IPS-18a (cell line): ENCODE data around the gene CD53.

Experiments
- H3K27ac ChIP-seq: one replicate; pipeline ENCODE4 v1.5.1; 2013; ENCODE audit warnings: low read length
- H3K27me3 ChIP-seq: one replicate; pipeline ENCODE4 v1.6.1; 2013; ENCODE audit warnings: mild to moderate bottlenecking, low read length; ENCODE audit not compliant: control insufficient read depth, insufficient read depth
- H3K36me3 ChIP-seq: one replicate; pipeline ENCODE4 v1.6.1; 2013; ENCODE audit warnings: low read depth, low read length; ENCODE audit not compliant: control insufficient read depth
- H3K4me1 ChIP-seq: one replicate; pipeline ENCODE4 v1.6.1; 2013; ENCODE audit warnings: low read depth, low read length; ENCODE audit not compliant: control insufficient read depth
- H3K4me3 ChIP-seq: one replicate; pipeline ENCODE4 v1.5.1; 2013; ENCODE audit warnings: low read length
- H3K9ac ChIP-seq: one replicate; pipeline ENCODE4 v1.6.1; 2013; ENCODE audit warnings: mild to moderate bottlenecking, low read length, moderate library complexity
- H3K9me3 ChIP-seq: one replicate; pipeline ENCODE4 v1.6.1; 2013; ENCODE audit warnings: low read depth, low read length; ENCODE audit not compliant: control insufficient read depth

Gene CD53

GRCh38 chr1:110877776-110878175, 4.8 kb downstream of the CD53 start:
- H3K9me3 ChIP-seq, result no peaks in the 10 kb centered on the region
- no peak overlapping the region for H3K4me3 ChIP-seq
- no peak overlapping the region for H3K9ac ChIP-seq
- H3K36me3 ChIP-seq, result no peaks in the 10 kb centered on the region
- H3K27ac ChIP-seq, result no peak overlapping the region
- H3K27me3 ChIP-seq, result no peaks in the 10 kb centered on the region
- H3K4me1 ChIP-seq, result no peaks in the 10 kb centered on the region

DNA sequence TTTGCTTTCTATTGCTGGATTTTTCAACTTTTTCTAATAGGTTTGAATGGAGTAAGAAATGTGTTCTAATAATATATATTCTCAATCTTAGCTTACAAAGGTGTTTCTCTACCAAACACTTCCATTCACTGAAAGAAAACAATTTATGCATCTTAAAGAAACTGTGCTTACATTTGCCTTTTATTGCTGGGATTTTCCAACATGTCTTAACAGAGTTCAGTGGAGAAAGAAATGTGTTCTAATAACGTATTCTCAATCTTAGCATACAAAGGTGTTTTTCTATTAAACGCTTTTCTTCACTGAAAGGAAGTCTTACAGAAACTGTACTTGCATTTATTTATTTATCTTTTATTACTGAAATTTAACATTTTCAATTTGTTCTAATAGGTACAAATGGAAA, 5.6 kb downstream of the CD53 start:
- H3K9ac ChIP-seq, result no peak overlapping the region
- no peaks in the 10 kb centered on the region for H3K27me3 ChIP-seq
- no peaks in the 10 kb centered on the region for H3K4me1 ChIP-seq
- no peak overlapping the region for H3K27ac ChIP-seq
- no peaks in the 10 kb centered on the region for H3K9me3 ChIP-seq
- H3K36me3 ChIP-seq, result no peaks in the 10 kb centered on the region
- H3K4me3 ChIP-seq, result no peak overlapping the region

GRCh38 chr1:110878993-110879392, 6.0 kb downstream of the CD53 start:
- no peaks in the 10 kb centered on the region for H3K9me3 ChIP-seq
- no peak overlapping the region for H3K4me3 ChIP-seq
- H3K27ac ChIP-seq, result no peak overlapping the region
- H3K9ac ChIP-seq, result no peak overlapping the region
- H3K36me3 ChIP-seq, result no peaks in the 10 kb centered on the region
- H3K27me3 ChIP-seq, result no peaks in the 10 kb centered on the region
- no peaks in the 10 kb centered on the region for H3K4me1 ChIP-seq

DNA sequence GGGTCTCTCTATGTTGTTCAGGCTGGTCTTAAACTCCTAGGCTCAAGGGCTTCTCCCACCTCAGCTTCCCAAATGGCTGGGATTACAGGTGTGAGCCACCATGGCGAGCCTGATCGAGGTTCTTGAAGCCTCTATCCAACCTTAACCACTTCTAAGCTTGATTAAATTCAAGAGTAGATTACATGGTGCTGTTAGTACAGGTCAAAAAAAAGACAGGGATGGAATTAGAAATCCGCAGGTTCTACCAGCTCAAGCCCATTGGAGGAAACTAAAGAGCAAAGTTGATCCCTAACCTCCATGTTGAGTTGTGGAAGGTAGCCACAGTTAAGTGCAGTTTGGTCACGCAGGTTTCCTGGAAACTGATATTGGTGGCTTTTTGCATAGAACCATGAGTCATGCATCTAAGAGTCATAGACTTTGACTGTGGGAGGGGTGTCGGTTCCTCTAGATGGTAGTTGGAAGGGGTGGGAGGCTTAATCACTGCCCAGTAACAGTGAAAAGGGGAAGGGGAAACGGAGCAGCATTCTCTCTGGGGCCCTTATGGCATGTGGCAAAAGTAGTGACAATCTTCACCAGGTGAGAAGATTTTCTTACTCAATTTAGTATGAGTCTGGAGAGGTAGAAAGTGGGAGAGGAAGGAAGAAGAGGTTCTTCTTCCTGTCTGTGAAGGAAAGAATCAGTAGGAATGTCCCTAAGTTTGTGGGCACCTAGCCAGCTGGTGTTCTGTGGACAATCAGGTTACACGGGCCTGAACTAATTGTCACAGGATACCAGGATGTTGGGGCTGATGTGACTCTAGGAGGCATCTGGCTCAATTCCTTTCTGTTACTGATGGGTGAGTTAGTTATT, 7.0 kb downstream of the CD53 start:
- Histone ChIP-seq H3K36me3 (no peaks in the 10 kb centered on the region), H3K9ac (no peak overlapping the region), H3K27ac (no peak overlapping the region), H3K9me3 (no peaks in the 10 kb centered on the region), H3K4me1 (no peaks in the 10 kb centered on the region), H3K4me3 (no peak overlapping the region), H3K27me3 (no peaks in the 10 kb centered on the region)

- H3K4me3 ChIP-seq, result no peak overlapping the region
- no peak overlapping the region for H3K27ac ChIP-seq
- H3K9ac ChIP-seq, result no peak overlapping the region
- H3K36me3 ChIP-seq, result no peaks in the 10 kb centered on the region
- no peaks in the 10 kb centered on the region for H3K9me3 ChIP-seq
- no peaks in the 10 kb centered on the region for H3K4me1 ChIP-seq
- no peaks in the 10 kb centered on the region for H3K27me3 ChIP-seq
These were observed 7.9 kb downstream of the CD53 start for GRCh38 chr1:110880708-110881374.

- no peak overlapping the region for H3K9ac ChIP-seq
- H3K4me3 ChIP-seq, result no peak overlapping the region
- H3K4me1 ChIP-seq, result no peaks in the 10 kb centered on the region
- no peaks in the 10 kb centered on the region for H3K27me3 ChIP-seq
- H3K9me3 ChIP-seq, result no peaks in the 10 kb centered on the region
- no peaks in the 10 kb centered on the region for H3K36me3 ChIP-seq
- H3K27ac ChIP-seq, result no peak overlapping the region
These were observed 15.1 kb downstream of the CD53 start for GRCh38 chr1:110888049-110888448.

DNA sequence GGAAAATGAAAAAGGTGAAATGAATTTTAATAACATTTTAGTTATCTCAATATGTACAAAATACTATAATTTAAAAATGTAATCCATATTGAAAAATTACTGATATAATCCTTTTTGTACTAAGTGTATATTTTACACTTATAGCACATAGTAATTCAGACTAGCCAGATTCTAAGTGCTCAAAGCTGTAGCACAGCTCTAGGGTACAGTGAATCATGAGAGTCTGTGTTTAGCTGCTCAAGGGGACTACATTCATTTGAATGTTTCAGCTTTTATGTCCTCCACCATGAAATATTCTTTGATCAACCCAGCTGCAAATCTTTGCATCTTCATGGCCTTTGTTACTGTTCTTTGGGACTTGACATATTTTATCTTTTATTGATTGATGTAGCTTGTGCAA, 15.7 kb downstream of the CD53 start:
- H3K9me3 ChIP-seq, result no peaks in the 10 kb centered on the region
- no peak overlapping the region for H3K9ac ChIP-seq
- no peak overlapping the region for H3K4me3 ChIP-seq
- no peak overlapping the region for H3K27ac ChIP-seq
- no peaks in the 10 kb centered on the region for H3K4me1 ChIP-seq
- H3K27me3 ChIP-seq, result no peaks in the 10 kb centered on the region
- no peaks in the 10 kb centered on the region for H3K36me3 ChIP-seq

DNA sequence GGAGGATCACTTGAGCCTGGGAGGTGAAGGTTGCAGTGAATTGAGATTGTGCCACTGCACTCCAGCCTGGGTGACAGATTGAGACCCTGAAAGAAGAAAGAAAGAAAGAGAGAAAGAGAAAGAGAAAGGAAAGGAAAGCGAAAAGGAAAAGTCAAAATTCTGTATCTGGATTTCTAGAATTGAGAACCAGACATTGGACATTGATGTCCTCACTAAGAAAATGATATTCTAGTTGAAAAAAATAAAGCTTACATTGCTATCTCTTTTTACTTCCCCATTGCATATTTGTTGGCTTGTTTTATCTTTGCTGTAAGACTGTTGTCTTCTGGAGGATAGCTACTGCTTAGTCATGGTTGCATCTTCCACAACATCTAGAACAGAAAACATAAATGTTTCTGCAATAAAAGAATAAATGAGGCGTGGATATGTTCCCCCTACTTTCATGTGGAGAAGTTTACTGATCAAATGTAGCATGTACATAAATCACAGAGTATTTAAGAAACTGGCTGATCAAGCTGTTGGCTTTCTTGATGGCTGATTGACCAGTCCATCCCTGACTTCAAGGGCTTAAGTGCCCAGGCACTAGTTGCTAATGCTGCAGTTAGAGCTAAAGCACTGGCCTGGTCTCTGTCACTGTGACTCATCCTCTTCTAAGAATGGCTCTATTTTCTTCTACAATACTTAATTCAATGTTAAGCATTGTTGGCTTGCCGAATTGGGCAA, 17.7 kb downstream of the CD53 start:
- no peaks in the 10 kb centered on the region for H3K27me3 ChIP-seq
- H3K4me3 ChIP-seq, result no peak overlapping the region
- H3K9ac ChIP-seq, result no peak overlapping the region
- H3K4me1 ChIP-seq, result no peaks in the 10 kb centered on the region
- no peaks in the 10 kb centered on the region for H3K9me3 ChIP-seq
- H3K36me3 ChIP-seq, result no peaks in the 10 kb centered on the region
- H3K27ac ChIP-seq, result no peak overlapping the region

DNA sequence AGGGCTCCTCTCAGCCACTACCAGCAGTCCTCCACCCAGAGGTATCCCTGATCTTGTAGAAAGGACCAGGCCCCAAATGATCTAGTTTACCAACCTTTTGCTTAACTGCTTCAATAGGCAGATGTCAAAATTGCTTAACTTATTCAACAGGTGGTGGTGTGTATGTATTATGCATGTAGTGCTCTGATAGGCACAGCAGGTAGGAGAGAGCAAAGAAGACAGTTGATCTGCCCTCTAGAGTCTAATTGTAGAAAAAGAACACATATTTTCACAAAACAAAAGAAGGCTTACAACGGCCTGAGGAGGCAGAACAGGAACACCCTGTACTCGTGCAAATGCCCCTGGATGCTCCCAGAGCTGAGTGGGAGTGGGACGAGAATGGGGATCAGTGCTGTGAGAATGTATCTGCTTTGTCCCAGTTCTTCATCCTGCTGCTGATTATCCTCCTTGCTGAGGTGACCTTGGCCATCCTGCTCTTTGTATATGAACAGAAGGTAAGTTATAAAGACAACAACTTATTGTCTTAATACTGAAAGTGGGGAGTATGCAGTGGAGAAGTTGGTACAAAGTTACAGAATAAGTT, 21.1 kb downstream of the CD53 start:
- H3K27me3 ChIP-seq, result no peaks in the 10 kb centered on the region
- H3K36me3 ChIP-seq, result no peaks in the 10 kb centered on the region
- no peak overlapping the region for H3K4me3 ChIP-seq
- H3K9ac ChIP-seq, result no peak overlapping the region
- no peaks in the 10 kb centered on the region for H3K4me1 ChIP-seq
- no peak overlapping the region for H3K27ac ChIP-seq
- no peaks in the 10 kb centered on the region for H3K9me3 ChIP-seq

- no peak overlapping the region for H3K27ac ChIP-seq
These were observed 23.1 kb downstream of the CD53 start for GRCh38 chr1:110896090-110896489.

GRCh38 chr1:110897681-110898080, 24.7 kb downstream of the CD53 start:
- Histone ChIP-seq H3K4me3 (no peak overlapping the region), H3K36me3 (no peaks in the 10 kb centered on the region), H3K4me1 (no peaks in the 10 kb centered on the region), H3K9me3 (no peaks in the 10 kb centered on the region), H3K27me3 (no peaks in the 10 kb centered on the region), H3K9ac (no peak overlapping the region), H3K27ac (no peak overlapping the region)

More at GRCh38 chr1:110896090-110896489, 23.1 kb downstream of the CD53 start:
- H3K36me3 ChIP-seq, result no peaks in the 10 kb centered on the region
- H3K9me3 ChIP-seq, result no peaks in the 10 kb centered on the region
- no peaks in the 10 kb centered on the region for H3K27me3 ChIP-seq
- no peak overlapping the region for H3K4me3 ChIP-seq
- no peaks in the 10 kb centered on the region for H3K4me1 ChIP-seq
- no peak overlapping the region for H3K9ac ChIP-seq
